SH-SY5Y (cell line): ENCODE measurements around the gene INPP5E.

Experiments
- GATA2 ChIP-seq: IDR thresholded peaks from 2 replicates; pipeline ENCODE4 v1.6.1; 2011; ENCODE audit warnings: mild to moderate bottlenecking, low read depth, low read length
- GATA3 ChIP-seq: IDR thresholded peaks from 2 replicates; pipeline ENCODE4 v1.6.1; 2011; ENCODE audit warnings: low read depth, mild to moderate bottlenecking, low read length, moderate library complexity

The INPP5E gene

DNA sequence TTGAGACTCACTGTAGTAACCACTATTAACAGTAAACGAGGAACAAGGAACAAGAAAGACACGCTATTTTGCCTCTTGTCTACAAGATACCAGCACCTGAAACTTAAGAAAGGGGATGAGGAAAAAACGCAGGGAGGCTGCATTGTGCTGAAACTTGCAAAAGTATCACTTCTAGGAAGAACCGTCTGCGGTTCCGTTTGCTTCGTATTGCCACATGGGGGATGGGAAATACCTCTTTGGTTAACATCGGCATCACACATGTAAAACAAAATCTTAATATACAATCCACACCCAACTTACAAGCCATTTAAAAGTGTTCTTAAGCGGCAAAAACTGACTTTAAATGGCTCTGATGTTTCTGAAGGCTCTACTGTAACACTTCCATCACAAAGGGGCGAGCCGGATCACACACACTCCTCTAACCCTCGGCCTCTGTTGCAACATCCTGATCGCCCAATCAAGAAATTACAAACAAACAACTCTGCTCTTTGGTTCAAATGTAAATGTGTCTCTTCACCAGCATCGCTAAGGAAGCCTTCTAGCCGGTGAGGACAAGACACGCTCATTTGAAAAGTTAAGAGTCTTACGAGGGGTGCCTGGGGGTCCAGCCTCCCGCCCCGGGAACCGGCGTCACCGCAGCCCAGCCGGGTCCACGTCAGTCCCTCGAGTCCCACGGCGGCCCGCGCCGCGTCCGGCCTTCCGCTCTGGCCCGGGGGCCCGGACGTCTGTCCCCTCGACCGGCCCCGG is 42.6 kb upstream of the INPP5E start:
- no peak for TF ChIP-seq GATA2
- no peak for TF ChIP-seq GATA3

- TF ChIP-seq GATA2 = no peak
- no peak for TF ChIP-seq GATA3
Observed at GRCh38 chr9:136481558-136481957, 41.9 kb upstream of the INPP5E start.

GRCh38 chr9:136476369-136477150 is 36.9 kb upstream of the INPP5E start:
- TF ChIP-seq GATA2 (no peak), GATA3 (no peak)

DNA sequence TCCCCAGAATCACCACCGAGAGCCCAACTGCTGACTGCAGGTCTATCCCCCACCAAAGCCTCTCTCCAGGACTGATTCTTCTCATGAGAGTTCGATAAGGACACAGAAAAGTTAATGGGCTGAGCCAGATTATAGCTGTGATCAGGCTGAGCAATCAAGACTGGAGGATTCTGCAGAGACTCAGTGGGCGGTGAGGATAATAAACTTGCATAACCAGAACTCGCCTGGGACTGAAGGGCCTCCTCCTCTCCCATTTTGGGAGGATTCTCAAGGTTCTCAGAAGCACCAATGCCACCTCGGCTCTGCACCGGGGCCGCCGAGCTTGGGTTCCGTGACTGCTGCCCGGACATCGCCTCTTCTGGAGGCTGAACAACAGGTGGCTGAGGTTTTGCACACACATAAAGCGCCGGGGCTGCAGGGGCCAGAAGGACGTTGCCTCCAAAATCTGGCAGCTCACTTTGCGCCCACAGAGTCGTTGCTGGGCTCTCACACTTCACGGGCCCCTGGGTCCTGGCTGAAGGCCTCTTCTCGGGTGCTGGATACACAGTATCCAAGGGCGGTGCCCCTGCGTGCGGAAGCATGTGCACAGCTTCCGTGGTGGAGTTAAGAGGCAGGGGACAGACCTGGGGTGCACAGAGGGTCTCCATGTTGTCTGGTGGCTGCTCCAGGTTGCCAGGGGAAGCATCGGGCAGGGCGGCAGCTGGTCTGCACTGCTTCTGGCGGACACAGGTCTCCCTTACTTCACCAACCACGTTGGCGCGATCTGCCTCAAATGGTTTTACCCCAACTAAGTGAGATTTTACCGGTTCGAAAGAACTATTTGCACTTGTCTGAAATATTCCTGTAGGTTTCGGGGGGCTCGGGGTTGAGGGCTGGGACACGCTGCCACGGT is 35.6 kb upstream of the INPP5E start:
- TF ChIP-seq GATA3 (no peak), GATA2 (no peak)

- TF ChIP-seq GATA3 = no peak
- TF ChIP-seq GATA2 = no peak
Observed at GRCh38 chr9:136474021-136474640, 34.5 kb upstream of the INPP5E start.

GRCh38 chr9:136473354-136473721 is 33.7 kb upstream of the INPP5E start:
- TF ChIP-seq GATA2 = no peak
- TF ChIP-seq GATA3 = no peak

DNA sequence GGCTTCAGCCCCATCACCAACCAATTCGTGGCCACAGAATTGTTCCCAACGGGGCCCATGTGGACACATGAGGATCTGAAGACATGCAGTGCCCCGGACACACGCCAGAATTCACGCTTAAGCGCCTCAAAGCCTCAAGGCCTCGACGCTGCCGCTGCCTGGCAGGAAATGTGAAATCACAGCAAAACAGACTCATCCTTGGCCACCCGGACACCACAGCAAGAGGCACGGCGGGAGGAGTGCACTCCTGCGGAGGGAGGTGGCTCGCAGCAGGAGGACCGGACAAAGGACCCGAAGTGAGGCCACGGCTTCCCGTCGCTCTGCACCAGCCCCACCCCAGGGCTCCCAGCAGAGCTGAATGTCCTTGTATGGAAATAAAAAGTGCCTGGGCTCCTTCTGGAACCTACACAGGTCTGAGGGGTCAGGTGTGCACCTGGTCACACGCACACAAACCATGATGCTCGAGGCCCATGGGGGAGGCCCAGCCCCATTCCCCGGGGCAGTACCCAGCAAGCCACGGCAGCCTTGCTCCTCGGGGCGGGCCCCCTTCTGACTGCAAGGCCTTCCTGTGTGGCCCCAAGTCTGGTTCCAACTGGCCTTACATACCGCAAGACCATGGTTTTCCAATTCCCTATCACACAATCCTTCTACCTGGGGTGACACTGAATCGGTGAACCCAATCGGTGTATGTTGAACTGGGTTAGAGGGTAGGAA is 33.2 kb upstream of the INPP5E start:
- TF ChIP-seq GATA2 = no peak
- TF ChIP-seq GATA3 = no peak

- no peak for TF ChIP-seq GATA2
- TF ChIP-seq GATA3 = no peak
Observed at GRCh38 chr9:136471802-136472487, 32.3 kb upstream of the INPP5E start.

DNA sequence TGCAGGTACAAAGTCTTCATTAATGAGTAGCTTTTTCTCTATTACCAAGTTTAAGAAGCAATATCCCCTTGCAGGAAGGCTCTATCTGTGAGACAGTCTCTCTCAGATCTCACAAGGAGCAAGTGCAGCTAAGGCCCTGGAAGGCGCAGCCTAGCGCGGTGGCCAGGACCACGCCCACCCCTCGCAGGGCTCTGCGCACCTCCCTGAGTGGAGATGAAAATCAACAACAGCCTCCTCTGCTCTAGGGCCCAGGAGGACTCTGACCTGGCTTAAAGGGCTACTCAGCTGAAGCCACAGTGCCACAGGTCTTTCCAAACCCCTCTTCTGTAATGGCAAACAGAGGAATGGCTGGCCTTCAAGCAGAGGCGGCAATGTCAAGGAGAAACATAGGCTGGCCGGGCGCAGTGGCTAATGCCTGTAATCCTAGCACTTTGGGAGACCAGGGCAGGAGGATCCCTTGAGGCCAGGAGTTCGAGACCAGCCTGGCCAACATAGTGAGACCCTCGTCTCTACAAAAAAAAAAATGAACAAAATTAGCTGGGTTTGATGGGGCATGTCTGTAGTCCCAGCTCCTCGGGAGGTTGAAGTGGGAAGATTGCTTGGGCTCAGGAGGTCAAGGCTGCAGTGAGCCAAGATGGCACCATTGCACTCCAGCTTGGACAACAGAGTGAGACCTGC is 31.3 kb upstream of the INPP5E start:
- TF ChIP-seq GATA2 (no peak), GATA3 (no peak)

GRCh38 chr9:136470356-136470755 is 30.7 kb upstream of the INPP5E start:
- TF ChIP-seq GATA3 (no peak), GATA2 (no peak)

GRCh38 chr9:136467766-136468165 is 28.1 kb upstream of the INPP5E start:
- no peak for TF ChIP-seq GATA2
- no peak for TF ChIP-seq GATA3

DNA sequence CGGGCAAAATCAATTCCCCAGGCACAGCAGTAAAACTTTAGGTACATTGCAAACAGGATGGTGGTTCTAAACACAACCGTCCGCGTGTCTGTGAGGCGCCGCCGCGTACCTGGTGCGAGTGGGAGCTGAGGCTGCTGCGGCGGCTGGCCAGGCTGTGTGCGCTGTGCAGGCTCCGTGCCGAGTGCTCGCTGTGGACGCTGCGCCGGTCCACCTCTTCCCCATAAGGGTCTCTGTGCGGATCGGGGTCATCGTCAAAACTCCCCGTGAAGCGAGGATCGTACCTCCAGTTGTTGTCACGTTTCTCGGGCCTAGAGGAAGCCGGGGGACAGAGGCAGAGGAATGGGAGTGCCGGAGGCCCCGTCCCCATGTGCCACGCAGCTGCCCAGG is 26.5 kb upstream of the INPP5E start:
- no peak for TF ChIP-seq GATA2
- TF ChIP-seq GATA3 = no peak
